ENCODE measurements around the gene SULT1C2.

DNA sequence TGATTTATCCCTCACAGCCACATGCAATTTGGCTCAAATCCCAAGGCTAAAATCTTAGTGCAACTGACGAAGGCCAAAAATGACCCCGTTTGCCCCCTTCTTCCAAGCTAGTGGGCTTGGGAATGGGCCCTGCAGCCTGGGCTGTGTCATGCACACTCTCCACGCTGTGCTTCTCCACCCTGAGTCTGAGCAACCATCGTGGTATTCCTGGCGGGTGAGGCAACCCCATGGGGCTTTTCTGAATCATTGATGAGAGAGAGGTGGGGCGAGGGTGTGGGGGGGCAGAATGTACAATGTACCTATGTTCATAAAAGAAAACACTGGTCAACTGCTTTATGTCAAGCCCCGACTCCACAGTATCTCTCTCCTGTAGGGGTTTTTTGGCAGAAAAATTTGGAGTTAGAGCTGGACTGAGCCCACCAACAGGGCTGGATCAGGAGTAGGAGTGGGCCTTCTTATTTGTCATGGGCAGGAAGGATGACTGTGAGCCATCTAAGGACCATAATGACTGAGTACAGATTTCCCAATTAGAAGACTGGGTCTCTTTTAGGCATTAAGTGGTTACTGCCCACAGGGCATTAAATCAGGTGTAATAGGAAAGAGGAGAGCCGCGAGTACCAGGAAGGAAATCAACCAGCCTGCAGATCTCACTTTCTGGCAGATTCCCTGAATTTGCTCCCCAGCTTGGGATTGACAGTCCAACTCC lies 8.9 kb downstream of the SULT1C2 start:
- no peak for TF ChIP-seq TCF12 (IDR thresholded peaks at IDR 0.05; ENCODE audit: low read depth)
- TF ChIP-seq EGR1 (IDR thresholded peaks at IDR 0.05) = no peak
- TF ChIP-seq YY1 (IDR thresholded peaks at IDR 0.05; ENCODE audit: low read depth) = no peak
- TF ChIP-seq TEAD4 (IDR thresholded peaks at IDR 0.05) = no peak
- TF ChIP-seq, protein P1, sequence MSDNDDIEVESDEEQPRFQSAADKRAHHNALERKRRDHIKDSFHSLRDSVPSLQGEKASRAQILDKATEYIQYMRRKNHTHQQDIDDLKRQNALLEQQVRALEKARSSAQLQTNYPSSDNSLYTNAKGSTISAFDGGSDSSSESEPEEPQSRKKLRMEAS (IDR thresholded peaks at IDR 0.05) = no peak
- TF ChIP-seq EP300 (IDR thresholded peaks at IDR 0.05; ENCODE audit: borderline replicate concordance) = no peak
